ENCODE measurements around the gene EDN3.

EDN3 gene

DNA sequence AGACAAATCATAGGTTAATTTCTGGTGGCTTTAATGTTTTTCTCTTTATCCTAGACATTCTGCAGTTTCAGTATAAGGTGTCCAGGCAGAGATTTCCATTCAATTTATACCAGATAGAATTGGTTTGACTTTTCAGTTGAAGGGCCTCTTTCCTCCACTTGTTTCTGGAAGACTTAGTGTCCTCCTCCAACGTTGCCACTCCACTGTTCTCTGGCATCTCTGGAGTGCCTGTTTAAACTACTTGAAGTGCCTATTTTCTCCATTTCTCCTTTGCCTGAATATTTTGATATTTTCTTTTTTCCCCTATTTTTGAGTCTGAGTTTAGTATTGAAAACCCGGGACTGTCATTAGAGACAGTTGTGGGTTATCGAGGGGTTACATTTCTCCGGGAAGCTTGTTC is 27.7 kb downstream of the EDN3 start:
- no peaks in the 10 kb centered on the region for H3K36me3 ChIP-seq (ENCODE audit: control insufficient read depth, insufficient read depth, low read length)
- H3K4me3 ChIP-seq (replicated peaks; ENCODE audit: low read depth, low read length) = no peak overlapping the region
- no peak for DNase-seq (ENCODE audit: extremely low read depth, insufficient read length)
- TF ChIP-seq, protein P1, sequence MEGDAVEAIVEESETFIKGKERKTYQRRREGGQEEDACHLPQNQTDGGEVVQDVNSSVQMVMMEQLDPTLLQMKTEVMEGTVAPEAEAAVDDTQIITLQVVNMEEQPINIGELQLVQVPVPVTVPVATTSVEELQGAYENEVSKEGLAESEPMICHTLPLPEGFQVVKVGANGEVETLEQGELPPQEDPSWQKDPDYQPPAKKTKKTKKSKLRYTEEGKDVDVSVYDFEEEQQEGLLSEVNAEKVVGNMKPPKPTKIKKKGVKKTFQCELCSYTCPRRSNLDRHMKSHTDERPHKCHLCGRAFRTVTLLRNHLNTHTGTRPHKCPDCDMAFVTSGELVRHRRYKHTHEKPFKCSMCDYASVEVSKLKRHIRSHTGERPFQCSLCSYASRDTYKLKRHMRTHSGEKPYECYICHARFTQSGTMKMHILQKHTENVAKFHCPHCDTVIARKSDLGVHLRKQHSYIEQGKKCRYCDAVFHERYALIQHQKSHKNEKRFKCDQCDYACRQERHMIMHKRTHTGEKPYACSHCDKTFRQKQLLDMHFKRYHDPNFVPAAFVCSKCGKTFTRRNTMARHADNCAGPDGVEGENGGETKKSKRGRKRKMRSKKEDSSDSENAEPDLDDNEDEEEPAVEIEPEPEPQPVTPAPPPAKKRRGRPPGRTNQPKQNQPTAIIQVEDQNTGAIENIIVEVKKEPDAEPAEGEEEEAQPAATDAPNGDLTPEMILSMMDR (IDR thresholded peaks at IDR 0.05; ENCODE audit: insufficient read depth, low read length, poor library complexity, severe bottlenecking) = no peak
- H3K27me3 ChIP-seq (replicated peaks; ENCODE audit: control insufficient read depth, insufficient read depth, low read length) = no peaks in the 10 kb centered on the region; the same call in none of the 2 replicates

DNA sequence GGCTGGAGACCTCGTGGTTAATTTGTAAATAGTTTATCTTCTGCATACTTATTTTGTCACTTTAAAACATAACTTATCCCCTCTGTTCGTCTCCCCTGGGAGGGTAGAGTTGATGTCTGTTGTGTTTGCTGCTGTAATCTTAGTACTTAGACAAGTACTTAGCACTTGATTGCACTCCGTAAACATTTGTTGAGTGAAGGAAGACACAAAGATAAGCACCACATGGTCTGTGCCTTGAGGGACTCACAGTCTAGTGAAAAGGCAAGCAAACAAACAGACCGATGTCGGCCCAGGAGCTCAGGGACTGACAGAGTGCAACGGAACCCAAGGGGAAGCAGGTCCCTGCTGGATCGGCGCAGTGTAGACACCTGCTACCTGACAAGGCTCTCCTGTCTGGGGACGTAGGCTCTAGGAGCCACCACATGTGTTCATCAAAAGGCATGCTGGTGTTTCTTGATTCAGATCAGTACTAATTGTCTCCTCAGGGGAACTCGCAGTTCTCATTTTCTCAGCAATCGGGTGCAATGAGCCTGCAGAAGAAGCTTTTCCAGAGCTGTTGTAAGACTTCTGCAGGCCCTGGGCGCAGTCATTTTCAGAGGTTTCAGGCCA is 31.4 kb downstream of the EDN3 start:
- no peak overlapping the region for H3K4me3 ChIP-seq (replicated peaks; ENCODE audit: low read depth, low read length)
- no peaks in the 10 kb centered on the region; the same call in 1 of the 2 replicates for H3K27me3 ChIP-seq (replicated peaks; ENCODE audit: control insufficient read depth, insufficient read depth, low read length)
- TF ChIP-seq, protein P1 (IDR thresholded peaks at IDR 0.05; ENCODE audit: insufficient read depth, low read length, poor library complexity, severe bottlenecking) = no peak
- no peaks in the 10 kb centered on the region for H3K36me3 ChIP-seq (ENCODE audit: control insufficient read depth, insufficient read depth, low read length)
- no peak for DNase-seq (ENCODE audit: extremely low read depth, insufficient read length)

DNA sequence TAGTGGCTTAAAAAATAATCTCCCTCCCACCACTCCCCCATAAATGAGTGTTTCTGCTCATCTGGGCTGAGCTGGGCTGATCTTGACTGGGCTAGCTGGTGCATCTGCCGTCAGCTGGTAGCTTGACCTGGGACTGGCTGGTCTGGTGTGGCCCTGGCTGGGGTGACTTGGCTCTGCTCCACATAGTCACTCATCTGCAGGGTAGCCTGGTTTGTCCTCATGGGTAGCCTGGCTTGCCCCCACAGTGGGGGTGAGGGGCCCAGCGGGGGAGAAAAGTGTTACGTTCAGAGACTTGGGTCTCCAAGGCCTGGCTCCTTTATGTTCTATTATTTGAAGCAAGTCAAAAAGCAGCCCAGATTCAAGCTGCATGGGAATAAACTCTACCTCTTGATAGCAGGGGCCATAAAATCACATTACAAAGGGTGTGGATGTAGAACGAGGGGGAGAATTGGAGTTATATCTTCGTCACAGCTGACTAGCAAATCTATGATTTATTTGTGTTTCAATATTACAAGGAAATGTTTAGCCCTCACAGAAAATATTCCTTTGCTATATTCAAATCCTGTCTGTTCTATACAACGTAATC is 32.9 kb downstream of the EDN3 start:
- H3K36me3 ChIP-seq (ENCODE audit: control insufficient read depth, insufficient read depth, low read length) = no peaks in the 10 kb centered on the region
- TF ChIP-seq, protein P1 (IDR thresholded peaks at IDR 0.05; ENCODE audit: insufficient read depth, low read length, poor library complexity, severe bottlenecking) = no peak

DNA sequence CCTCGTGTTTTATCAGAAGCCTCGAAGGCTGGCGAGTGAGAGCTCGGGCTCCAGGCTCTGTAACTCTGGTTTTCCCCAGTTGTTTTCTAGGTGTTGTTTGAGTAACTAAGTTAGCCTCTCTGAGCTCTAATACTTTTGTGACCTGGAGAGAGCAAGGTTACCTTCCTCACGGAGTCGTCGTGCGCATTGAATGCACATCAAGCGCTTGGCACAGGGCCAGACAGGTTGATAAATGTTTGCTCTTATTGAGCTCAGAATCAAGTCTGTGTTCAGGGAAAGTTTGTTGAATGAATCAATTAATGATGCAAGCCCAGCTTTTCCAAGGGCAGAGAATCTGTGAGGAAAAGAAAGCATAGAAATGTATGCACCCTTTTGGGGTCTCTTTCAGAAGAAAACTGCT is 33.5 kb downstream of the EDN3 start:
- TF ChIP-seq, protein P1 (IDR thresholded peaks at IDR 0.05; ENCODE audit: insufficient read depth, low read length, poor library complexity, severe bottlenecking) = no peak
- Histone ChIP-seq H3K4me3 (replicated peaks; ENCODE audit: low read depth, low read length) (no peak overlapping the region), H3K27me3 (replicated peaks; ENCODE audit: control insufficient read depth, insufficient read depth, low read length) (no peaks in the 10 kb centered on the region; the same call in 1 of the 2 replicates), H3K36me3 (ENCODE audit: control insufficient read depth, insufficient read depth, low read length) (no peaks in the 10 kb centered on the region)
- DNase-seq (ENCODE audit: extremely low read depth, insufficient read length) = no peak

More for the DNA sequence above, 32.9 kb downstream of the EDN3 start:
- Histone ChIP-seq H3K4me3 (replicated peaks; ENCODE audit: low read depth, low read length) (no peak overlapping the region), H3K27me3 (replicated peaks; ENCODE audit: control insufficient read depth, insufficient read depth, low read length) (no peaks in the 10 kb centered on the region; the same call in 1 of the 2 replicates)
- no peak for DNase-seq (ENCODE audit: extremely low read depth, insufficient read length)

DNA sequence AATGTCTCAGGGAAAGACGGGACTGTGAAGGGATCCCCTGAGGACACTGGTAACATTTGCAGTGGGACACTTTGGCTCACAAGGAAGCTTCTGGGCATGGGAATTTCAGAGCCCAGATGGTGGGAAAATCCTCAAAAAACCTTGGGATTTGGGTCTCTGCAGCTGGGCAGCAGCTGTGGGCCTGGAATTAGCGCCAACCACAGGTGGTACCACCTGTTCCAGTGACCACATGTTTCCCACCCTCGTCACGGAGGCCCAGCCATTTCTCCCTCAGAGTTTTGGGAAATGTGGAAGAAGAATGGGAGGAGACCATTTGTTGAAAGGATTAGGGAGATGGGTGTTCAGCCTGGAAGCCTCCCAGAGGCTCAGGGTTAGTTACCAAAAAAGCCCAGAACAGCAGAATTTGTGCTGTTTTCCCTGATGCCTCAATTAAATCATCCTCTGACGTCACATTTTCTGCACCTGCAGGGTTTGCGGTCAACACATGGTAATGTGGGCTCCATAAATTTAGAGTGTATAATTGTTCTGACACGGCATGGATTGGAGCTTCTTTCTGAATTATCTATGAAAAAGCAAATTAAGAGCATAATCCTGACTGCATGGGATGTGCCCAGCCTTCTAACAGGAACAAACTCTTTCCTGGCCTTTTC is 34.4 kb downstream of the EDN3 start:
- H3K4me3 ChIP-seq (replicated peaks; ENCODE audit: low read depth, low read length) = no peak overlapping the region
- no peaks in the 10 kb centered on the region for H3K36me3 ChIP-seq (ENCODE audit: control insufficient read depth, insufficient read depth, low read length)
- TF ChIP-seq, protein P1 (IDR thresholded peaks at IDR 0.05; ENCODE audit: insufficient read depth, low read length, poor library complexity, severe bottlenecking) = no peak
- no peak for DNase-seq (ENCODE audit: extremely low read depth, insufficient read length)
- no peaks in the 10 kb centered on the region; the same call in 1 of the 2 replicates for H3K27me3 ChIP-seq (replicated peaks; ENCODE audit: control insufficient read depth, insufficient read depth, low read length)
